GM19099 (cell line): ENCODE results near the gene RGL1.

Source experiments
- POLR2A ChIP-seq: IDR thresholded peaks from 3 replicates; pipeline ENCODE4 v1.6.1; 2011; ENCODE audit warnings: low read depth; ENCODE audit not compliant: insufficient read length; ENCODE audit errors: extremely low read depth

The RGL1 gene

GRCh38 chr1:183970516-183971300, 165.8 kb downstream of the RGL1 start:
- no peak for TF ChIP-seq POLR2A

GRCh38 chr1:183975651-183976050, 170.7 kb downstream of the RGL1 start:
- no peak for TF ChIP-seq POLR2A

- no peak for TF ChIP-seq POLR2A
These were observed 172.8 kb downstream of the RGL1 start for GRCh38 chr1:183977717-183978116.
